DOHH2 (cell line): ENCODE results near the gene ANKZF1.

Experiments used
- CTCF ChIP-seq: fragments of 200-600 bp; sonication (generic); IDR thresholded peaks from one replicate; pipeline ENCODE4 v1.5.1; 2014; ENCODE audit warnings: antibody characterized with exemption, mild to moderate bottlenecking, low read depth, low read length; ENCODE audit not compliant: poor library complexity, severe bottlenecking
- EZH2phosphoT487 ChIP-seq: fragments of 200-600 bp; sonication (generic); IDR thresholded peaks from 2 replicates; pipeline ENCODE4 v1.6.1; 2017; ENCODE audit warnings: borderline replicate concordance, mild to moderate bottlenecking, antibody characterized with exemption, low read length, moderate library complexity, mixed read lengths

DNA sequence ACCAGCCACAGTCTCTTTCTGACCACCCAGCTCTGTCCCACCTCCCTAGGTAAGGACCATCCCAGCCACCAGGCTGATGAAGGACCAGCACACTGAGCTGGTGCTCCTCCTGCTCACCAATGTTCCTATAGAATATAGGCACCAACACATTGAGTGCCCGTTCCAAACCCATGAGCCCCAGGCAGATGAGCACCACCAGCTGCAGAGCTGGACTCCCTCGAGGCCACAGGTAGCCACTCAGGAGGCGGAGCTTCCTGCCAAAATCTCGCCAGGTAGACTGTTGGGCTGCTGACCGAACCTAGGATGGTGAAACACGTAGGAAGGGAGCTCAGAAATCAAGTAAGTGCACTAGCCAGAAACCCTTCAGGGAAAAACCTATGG is 13.1 kb upstream of the ANKZF1 start:
- no peak for TF ChIP-seq CTCF
- TF ChIP-seq EZH2phosphoT487 = no peak
